Chondrocyte (in vitro differentiated cells): ENCODE measurements around the gene TSPO2. TPM values are rescaled to one million over a fixed set of nuclear protein-coding genes. Genes with fewer than 3 reads are reported as not detected.

ENCODE experiments used
- DNase-seq: peaks from one replicate; pipeline ENCODE4 v3.0.0; 2021; ENCODE audit warnings: mixed read lengths, low spot score
- H3K27ac Mint-ChIP-seq: one replicate; pipeline ENCODE4 v1.8.0; 2021; ENCODE audit warnings: mild to moderate bottlenecking, moderate library complexity, mixed read lengths; ENCODE audit not compliant: unreplicated experiment
- H3K27me3 Mint-ChIP-seq: 2 replicates; pipeline ENCODE4 v1.8.0; 2021; ENCODE audit warnings: low read depth, mixed read lengths
- H3K36me3 Mint-ChIP-seq: 2 replicates; pipeline ENCODE4 v1.8.0; 2021; ENCODE audit warnings: low read depth, mixed read lengths
- H3K4me1 Mint-ChIP-seq: 2 replicates; pipeline ENCODE4 v1.8.0; 2021; ENCODE audit warnings: low read depth, mild to moderate bottlenecking, mixed read lengths
- H3K4me3 Mint-ChIP-seq: one replicate; pipeline ENCODE4 v1.8.0; 2021; ENCODE audit warnings: mild to moderate bottlenecking, moderate library complexity, mixed read lengths; ENCODE audit not compliant: unreplicated experiment
- H3K9me3 Mint-ChIP-seq: 2 replicates; pipeline ENCODE4 v1.8.0; 2021; ENCODE audit warnings: low read depth, mixed read lengths
- CTCF ChIP-seq: fragments of 200-600 bp; sonication (generic); IDR thresholded peaks from 2 replicates; pipeline ENCODE4 v1.5.0; 2021; ENCODE audit warnings: antibody characterized with exemption, mild to moderate bottlenecking, moderate library complexity
- total RNA-seq: library from RNA; stranded (reverse); gene quantifications from 3 replicates; pipeline ENCODE4 v1.2.1, GENCODE V29; 2021

The TSPO2 gene
- total RNA-seq, 1 donor from 2014 or later, result not detected

DNA sequence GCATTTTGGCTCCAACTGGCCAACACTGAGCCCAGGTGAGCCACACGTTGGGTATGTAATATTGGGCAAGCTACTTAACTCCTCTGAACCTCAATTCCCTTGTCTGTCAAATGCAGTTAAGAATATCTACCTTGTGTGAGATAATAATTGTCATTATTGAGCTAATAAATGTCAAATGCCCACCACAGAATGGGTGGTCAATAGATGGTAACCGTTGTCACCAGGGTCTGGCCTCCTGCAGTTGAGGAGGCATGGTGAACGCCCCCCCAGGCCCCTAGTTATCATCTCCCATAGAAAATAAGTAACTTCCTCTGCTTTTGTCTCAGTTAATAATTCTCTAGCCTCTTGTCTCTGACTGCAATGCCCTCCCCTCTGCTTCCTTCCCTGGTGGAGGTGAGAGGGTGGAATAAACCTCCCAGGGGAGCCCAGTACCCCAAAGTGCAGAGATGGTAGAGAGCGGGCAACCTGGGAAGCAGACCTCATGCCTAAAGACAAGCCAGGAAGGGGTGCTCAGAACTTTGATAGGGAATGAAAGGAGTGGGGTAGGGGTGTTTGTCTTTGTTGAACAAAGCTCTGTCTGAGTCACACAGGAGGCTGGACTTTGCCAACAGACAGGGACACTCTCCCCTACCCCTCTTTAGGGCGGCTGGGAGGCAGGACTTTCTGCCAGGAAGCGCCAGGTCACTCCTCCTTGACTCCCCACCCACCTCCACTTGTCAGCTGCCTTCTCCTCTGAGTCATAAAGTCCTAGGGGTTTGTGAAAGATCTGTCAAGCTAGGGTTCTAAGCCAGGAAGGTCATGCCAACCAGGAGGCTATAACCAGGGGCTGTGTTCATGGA, 1.9 kb upstream of the TSPO2 start:
- Mint-ChIP-seq H3K27ac (no peak overlapping the region), H3K9me3 (no peaks in the 10 kb centered on the region), H3K36me3 (no peaks in the 10 kb centered on the region), H3K4me1 (peaks cover 9% of the 10 kb centered on the region), H3K27me3 (peaks cover 5% of the 10 kb centered on the region), H3K4me3 (no peak overlapping the region)
- no peak for DNase-seq
- no peak for TF ChIP-seq CTCF

- Mint-ChIP-seq H3K27ac (no peak overlapping the region), H3K9me3 (no peaks in the 10 kb centered on the region), H3K4me3 (no peak overlapping the region), H3K36me3 (no peaks in the 10 kb centered on the region), H3K27me3 (peaks cover 5% of the 10 kb centered on the region), H3K4me1 (peaks cover 9% of the 10 kb centered on the region)
- no peak for DNase-seq
- TF ChIP-seq CTCF, result no peak
Observed at GRCh38 chr6:41040940-41041536, 1.2 kb upstream of the TSPO2 start.

GRCh38 chr6:41043151-41043550, 884 bp downstream of the TSPO2 start:
- Mint-ChIP-seq H3K27me3 (peaks cover 5% of the 10 kb centered on the region), H3K9me3 (no peaks in the 10 kb centered on the region), H3K4me3 (no peak overlapping the region), H3K36me3 (no peaks in the 10 kb centered on the region), H3K27ac (no peak overlapping the region), H3K4me1 (peaks cover 9% of the 10 kb centered on the region)
- no peak for DNase-seq
- TF ChIP-seq CTCF, result no peak

DNA sequence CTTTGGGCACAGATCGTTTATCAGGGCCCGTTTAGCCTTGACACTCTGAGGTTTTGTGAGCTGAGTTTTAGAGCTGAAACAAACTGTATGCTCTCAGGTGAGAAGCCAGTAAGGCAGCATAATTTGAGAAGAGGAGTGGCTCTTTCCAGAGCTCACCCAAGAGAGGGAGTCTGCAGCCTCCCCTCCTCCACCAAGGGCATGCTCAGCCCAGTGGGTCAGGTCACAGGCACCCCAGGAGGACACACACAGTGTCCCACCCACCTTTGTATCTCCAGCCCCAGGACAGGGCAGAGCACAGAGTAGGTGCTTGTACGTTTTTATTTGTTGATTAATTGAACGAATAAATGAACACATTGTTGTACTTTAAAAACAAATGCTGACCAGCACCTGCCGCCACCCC, 3.4 kb downstream of the TSPO2 start:
- Mint-ChIP-seq H3K4me1 (peaks cover 19% of the 10 kb centered on the region), H3K27me3 (peaks cover 5% of the 10 kb centered on the region), H3K36me3 (no peaks in the 10 kb centered on the region), H3K4me3 (no peak overlapping the region), H3K27ac (no peak overlapping the region), H3K9me3 (no peaks in the 10 kb centered on the region)
- DNase-seq, result no peak
- no peak for TF ChIP-seq CTCF

DNA sequence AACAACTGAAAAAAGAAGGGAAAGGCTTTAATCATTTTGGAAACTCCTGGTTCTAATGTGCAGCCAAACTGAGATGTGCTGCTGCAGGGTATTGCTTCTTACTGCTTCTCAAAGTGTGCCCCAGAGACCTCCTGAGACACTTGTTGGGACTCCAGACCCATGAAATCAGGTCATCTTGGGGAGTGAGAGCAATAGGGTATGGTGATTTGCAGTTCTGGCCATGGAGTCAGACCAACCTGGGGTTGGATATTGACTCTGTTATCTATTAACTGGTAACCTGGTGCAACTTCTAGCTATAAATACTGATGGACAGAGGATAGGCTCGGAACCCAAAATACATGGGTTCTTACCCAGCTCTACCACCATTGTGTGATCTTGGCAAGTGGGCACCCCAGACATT, 3.8 kb downstream of the TSPO2 start:
- Mint-ChIP-seq H3K9me3 (no peaks in the 10 kb centered on the region), H3K36me3 (no peaks in the 10 kb centered on the region), H3K27me3 (peaks cover 5% of the 10 kb centered on the region), H3K4me1 (peaks cover 17% of the 10 kb centered on the region), H3K27ac (no peak overlapping the region), H3K4me3 (no peak overlapping the region)
- no peak for DNase-seq
- no peak for TF ChIP-seq CTCF
